Measurements from ENCODE around the gene FXR1.

Gene FXR1

DNA sequence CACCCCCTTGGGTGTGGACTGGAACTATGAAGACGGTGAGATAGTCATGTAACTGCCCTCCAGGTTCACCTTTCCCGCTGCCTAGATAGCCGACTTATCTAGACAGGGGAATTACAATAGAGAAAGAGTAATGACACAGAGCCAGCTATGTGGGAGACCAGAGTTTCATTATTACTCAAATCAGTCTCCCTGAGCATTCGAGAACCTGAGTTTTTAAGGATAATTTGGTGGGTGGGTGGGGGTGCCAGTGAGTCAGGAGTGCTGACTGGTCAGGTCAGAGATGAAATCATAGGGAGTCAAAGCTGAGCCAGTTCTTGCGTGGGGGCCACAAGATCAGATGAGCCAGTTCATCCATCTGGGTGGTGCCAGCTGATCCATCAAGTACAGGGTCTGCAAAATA, 96.8 kb downstream of the FXR1 start:
- no peak for DNase-seq

DNA sequence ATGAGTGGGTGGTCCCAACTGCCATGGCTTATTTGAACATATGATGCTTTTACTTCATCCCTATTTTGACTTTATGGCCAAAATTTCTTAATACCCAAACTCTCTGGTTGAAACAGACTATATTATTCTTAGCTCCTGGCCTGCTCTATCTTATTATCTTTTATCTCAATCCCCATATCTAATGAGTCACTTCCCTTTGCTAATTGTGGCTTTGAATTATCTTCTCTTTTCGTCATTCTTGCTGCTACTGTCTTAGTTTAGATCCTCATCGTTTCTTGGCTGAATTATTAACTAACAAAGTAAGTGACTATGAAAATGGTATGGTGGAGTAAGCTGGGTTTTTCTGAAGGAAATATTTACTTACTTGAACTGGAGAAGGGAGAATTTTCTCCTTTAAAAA, 105.2 kb downstream of the FXR1 start:
- DNase-seq: no peak

DNA sequence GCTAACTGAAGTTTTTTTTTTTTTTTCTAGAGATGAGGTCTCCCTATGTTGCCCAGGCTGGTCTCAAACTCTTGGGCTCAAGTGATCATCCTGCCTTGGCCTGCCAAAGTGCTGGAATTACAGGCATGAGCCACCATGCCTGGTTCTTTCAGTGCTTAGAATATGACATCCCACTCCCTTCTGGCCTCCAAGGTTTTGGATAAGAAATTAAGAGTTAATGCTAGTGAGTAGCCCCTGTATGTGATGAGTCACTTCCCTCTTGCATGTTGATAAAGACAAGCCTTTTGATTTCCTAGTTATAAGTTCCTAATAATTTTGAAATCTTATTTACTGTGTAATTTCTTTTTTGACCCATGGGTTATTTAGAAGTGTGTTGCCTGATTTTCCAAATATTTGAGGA, 112.7 kb downstream of the FXR1 start:
- DNase-seq: no peak

DNA sequence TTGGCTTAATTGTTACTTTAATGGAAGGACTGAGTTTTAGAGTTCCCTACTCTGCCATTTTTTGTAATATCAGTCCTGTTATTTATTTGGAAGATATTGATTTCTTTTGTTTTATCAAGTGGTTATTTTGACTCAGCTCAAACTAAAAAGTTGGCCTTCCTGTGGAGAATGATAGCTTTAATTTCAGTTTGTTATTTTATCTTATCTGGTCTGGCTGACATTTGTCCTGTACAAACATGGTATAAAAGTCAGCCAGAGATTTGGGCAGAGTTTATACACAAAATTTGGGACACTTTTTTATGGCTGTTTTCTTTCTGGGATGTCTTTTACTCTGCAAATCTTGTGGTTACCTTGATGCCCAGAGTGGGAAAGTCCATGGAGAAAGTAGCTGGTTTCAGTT, 118.5 kb downstream of the FXR1 start:
- DNase-seq: no peak
